SK-N-SH (cell line): Measurements from ENCODE around the gene HIRA.

Source experiments
- CTCF ChIP-seq: fragments of 200-600 bp; sonication (generic); IDR thresholded peaks from 2 replicates; pipeline ENCODE4 v1.6.1; 2017; ENCODE audit warnings: antibody characterized with exemption, mild to moderate bottlenecking, moderate library complexity
- JUND ChIP-seq: IDR thresholded peaks from 2 replicates; pipeline ENCODE4 v1.4.0; 2012

GRCh38 chr22:19350947-19351346, 80.6 kb downstream of the HIRA start:
- TF ChIP-seq JUND (no peak), CTCF (no peak)
